GM12878 (cell line): ENCODE measurements around the gene PPT2. TPM values are rescaled to one million over a fixed set of nuclear protein-coding genes. Genes with fewer than 3 reads are reported as not detected.
A peak's percentile ranks its signal among the peaks of the same experiment; 100 is the strongest.

Experiments
- EED ChIP-seq: sonication (generic); IDR thresholded peaks from 2 replicates; pipeline ENCODE4 v1.6.1; 2016; ENCODE audit warnings: antibody characterized with exemption, low read depth
- MTA2 ChIP-seq: fragments of 450-650 bp; IDR thresholded peaks from 2 replicates; pipeline ENCODE4 v1.6.1; 2016; ENCODE audit warnings: low read depth, mild to moderate bottlenecking, moderate library complexity
- MYC ChIP-seq: IDR thresholded peaks from 2 replicates; pipeline ENCODE4 v1.6.1; 2011; ENCODE audit warnings: mild to moderate bottlenecking, low read length, moderate library complexity, inconsistent platforms; ENCODE audit not compliant: insufficient read depth, insufficient replicate concordance, insufficient read length, severe bottlenecking
- POU2F2 ChIP-seq: IDR thresholded peaks from 3 replicates; pipeline ENCODE4 v1.6.1; 2011; ENCODE audit warnings: low read depth, mild to moderate bottlenecking, low read length, borderline replicate concordance
- RB1 ChIP-seq: fragments of 450-650 bp; formaldehyde crosslinking; IDR thresholded peaks from 2 replicates; pipeline ENCODE4 v1.6.1; 2017; ENCODE audit warnings: mild to moderate bottlenecking, borderline replicate concordance
- SMAD5 ChIP-seq: IDR thresholded peaks from 2 replicates; pipeline ENCODE4 v1.6.1; 2016; ENCODE audit warnings: antibody characterized with exemption, low read depth
- TAF1 ChIP-seq: IDR thresholded peaks from 2 replicates; pipeline ENCODE4 v1.6.1; 2011; ENCODE audit warnings: mild to moderate bottlenecking, low read depth, low read length, borderline replicate concordance
- ZSCAN29 ChIP-seq: fragments of 450-650 bp; IDR thresholded peaks from 2 replicates; pipeline ENCODE4 v1.6.1; 2017; ENCODE audit warnings: mild to moderate bottlenecking, moderate library complexity
- polyA plus RNA-seq, 11 experiments: library from polyadenylated mRNA; depleted of rRNA in 4 of 11; unstranded in 6 of 11; stranded (reverse) in 5 of 11; fragments of >200 nt; fragmentation: Nextera tagmentation in 4 of 11; fragmentation: Illumina TruSeq in 1 of 11; extraction: Ambion mirVana in 4 of 11; extraction: Trizol in 1 of 11; gene quantifications; 1 replicate in 1 of 11; 2 replicates in 10 of 11; pipeline versions ENCODE4 v1.2.1 to v1.2.3, GENCODE V29; 2011 to 2016; ENCODE audit warnings: inconsistent platforms in 2 of 11, missing spikeins in 2 of 11, low read depth in 1 of 11
- total RNA-seq, 4 experiments: library from RNA; depleted of rRNA in 3 of 4; stranded (reverse); fragments of >200 nt in 3 of 4; fragmentation: Illumina TruSeq in 1 of 4; extraction: Trizol in 1 of 4; gene quantifications; 2 replicates each; pipeline versions ENCODE4 v1.2.1 to v1.2.3, GENCODE V29; 2013 to 2021
- TF ChIP-seq, protein P1 (sequence below): fragments of 450-650 bp; IDR thresholded peaks from 2 replicates; pipeline ENCODE4 v1.6.1; 2016; ENCODE audit warnings: mild to moderate bottlenecking, moderate library complexity, borderline replicate concordance
- TF ChIP-seq, protein P2 (sequence below): fragments of 450-650 bp; IDR thresholded peaks from 2 replicates; pipeline ENCODE4 v1.6.1; 2016; ENCODE audit warnings: mild to moderate bottlenecking
- TF ChIP-seq, protein P3 (sequence below), 3 experiments: IDR thresholded peaks in 2 of 3; conservative IDR thresholded peaks in 1 of 3; 2 replicates each; pipeline ENCODE4 v1.5.1; 2011; ENCODE audit warnings: low read depth in 3 of 3, low read length in 3 of 3, mild to moderate bottlenecking in 3 of 3, control low read depth in 2 of 3, moderate library complexity in 2 of 3, inconsistent platforms in 1 of 3, mixed read lengths in 1 of 3; ENCODE audit not compliant: control insufficient read depth in 2 of 3, insufficient read depth in 1 of 3; ENCODE audit errors: extremely low read depth in 1 of 3
- TF ChIP-seq, protein P4 (sequence below): IDR thresholded peaks from 2 replicates; pipeline ENCODE4 v1.6.1; 2012; ENCODE audit warnings: low read depth, low read length, improper control_type of control experiment
- TF ChIP-seq, protein P5 (sequence below): fragments of 450-650 bp; IDR thresholded peaks from 2 replicates; pipeline ENCODE4 v1.6.1; 2017; ENCODE audit warnings: mild to moderate bottlenecking, low read depth, inconsistent platforms; ENCODE audit not compliant: poor library complexity, severe bottlenecking
- TF ChIP-seq, protein P6 (sequence below): fragments of 450-650 bp; IDR thresholded peaks from 2 replicates; pipeline ENCODE4 v1.6.1; 2014; ENCODE audit warnings: mild to moderate bottlenecking

PPT2 gene
- total and polyA plus RNA-seq, 10 of the 15 experiments (the other 5 are each of a cell fraction or from before 2014, with no cell fraction given) = 1.3 to 25.5 (median 5.5) TPM

DNA sequence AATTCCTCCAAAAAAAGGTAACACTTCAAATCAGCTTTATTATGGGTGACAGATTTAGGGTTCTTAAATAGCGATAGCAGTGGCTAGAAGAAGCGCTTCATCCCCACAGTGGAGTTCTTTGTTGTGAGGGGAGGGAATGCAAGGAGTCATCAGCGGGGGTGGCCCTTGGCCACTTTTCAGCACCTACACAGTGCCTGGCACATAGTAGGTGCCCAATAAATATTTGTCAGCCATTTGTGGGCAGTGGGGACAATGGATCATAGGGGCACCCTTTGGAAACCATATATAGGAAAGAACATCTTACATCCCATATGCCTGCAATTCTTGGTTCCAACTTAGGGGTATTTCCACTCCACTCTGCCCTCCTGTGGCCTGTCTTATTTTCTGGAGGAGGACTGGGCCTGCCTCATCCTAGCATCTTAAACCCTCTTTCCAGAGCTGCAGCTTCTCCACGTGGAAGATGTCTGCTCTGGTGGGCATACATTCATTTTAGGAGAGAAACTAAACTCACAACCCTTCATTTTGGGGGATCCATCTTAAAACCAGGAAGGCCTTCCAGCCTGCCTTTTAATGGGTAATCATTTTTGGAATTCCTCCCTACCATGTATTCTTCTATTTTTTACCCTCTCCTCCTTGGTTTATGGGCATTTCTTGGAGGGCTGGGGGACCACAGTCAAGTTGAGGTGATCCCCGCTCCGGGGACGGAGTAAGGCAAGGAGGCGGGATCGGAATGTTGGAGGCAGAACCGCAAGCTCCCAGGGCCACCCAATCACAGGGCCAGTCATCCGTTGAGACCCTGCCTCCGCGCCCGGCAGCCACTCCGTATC is 41.1 kb downstream of the PPT2 start (continued):
- TF ChIP-seq, protein P1, sequence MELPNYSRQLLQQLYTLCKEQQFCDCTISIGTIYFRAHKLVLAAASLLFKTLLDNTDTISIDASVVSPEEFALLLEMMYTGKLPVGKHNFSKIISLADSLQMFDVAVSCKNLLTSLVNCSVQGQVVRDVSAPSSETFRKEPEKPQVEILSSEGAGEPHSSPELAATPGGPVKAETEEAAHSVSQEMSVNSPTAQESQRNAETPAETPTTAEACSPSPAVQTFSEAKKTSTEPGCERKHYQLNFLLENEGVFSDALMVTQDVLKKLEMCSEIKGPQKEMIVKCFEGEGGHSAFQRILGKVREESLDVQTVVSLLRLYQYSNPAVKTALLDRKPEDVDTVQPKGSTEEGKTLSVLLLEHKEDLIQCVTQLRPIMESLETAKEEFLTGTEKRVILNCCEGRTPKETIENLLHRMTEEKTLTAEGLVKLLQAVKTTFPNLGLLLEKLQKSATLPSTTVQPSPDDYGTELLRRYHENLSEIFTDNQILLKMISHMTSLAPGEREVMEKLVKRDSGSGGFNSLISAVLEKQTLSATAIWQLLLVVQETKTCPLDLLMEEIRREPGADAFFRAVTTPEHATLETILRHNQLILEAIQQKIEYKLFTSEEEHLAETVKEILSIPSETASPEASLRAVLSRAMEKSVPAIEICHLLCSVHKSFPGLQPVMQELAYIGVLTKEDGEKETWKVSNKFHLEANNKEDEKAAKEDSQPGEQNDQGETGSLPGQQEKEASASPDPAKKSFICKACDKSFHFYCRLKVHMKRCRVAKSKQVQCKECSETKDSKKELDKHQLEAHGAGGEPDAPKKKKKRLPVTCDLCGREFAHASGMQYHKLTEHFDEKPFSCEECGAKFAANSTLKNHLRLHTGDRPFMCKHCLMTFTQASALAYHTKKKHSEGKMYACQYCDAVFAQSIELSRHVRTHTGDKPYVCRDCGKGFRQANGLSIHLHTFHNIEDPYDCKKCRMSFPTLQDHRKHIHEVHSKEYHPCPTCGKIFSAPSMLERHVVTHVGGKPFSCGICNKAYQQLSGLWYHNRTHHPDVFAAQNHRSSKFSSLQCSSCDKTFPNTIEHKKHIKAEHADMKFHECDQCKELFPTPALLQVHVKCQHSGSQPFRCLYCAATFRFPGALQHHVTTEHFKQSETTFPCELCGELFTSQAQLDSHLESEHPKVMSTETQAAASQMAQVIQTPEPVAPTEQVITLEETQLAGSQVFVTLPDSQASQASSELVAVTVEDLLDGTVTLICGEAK = no peak
- TF ChIP-seq, protein P2, sequence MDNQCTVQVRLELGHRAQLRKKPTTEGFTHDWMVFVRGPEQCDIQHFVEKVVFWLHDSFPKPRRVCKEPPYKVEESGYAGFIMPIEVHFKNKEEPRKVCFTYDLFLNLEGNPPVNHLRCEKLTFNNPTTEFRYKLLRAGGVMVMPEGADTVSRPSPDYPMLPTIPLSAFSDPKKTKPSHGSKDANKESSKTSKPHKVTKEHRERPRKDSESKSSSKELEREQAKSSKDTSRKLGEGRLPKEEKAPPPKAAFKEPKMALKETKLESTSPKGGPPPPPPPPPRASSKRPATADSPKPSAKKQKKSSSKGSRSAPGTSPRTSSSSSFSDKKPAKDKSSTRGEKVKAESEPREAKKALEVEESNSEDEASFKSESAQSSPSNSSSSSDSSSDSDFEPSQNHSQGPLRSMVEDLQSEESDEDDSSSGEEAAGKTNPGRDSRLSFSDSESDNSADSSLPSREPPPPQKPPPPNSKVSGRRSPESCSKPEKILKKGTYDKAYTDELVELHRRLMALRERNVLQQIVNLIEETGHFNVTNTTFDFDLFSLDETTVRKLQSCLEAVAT = peak; percentile 83
- TF ChIP-seq RB1 (peak; percentile 61; the same call in 1 of the 2 replicates), MTA2 (no peak), TAF1 (peak; percentile 42; the same call in 1 of the 2 replicates), ZSCAN29 (no peak), SMAD5 (peak; percentile 51; the same call in 1 of the 2 replicates), MYC (no peak), EED (peak; percentile 64), POU2F2 (peak; percentile 66; the same call in 1 of the 3 replicates)
- TF ChIP-seq, protein P3, sequence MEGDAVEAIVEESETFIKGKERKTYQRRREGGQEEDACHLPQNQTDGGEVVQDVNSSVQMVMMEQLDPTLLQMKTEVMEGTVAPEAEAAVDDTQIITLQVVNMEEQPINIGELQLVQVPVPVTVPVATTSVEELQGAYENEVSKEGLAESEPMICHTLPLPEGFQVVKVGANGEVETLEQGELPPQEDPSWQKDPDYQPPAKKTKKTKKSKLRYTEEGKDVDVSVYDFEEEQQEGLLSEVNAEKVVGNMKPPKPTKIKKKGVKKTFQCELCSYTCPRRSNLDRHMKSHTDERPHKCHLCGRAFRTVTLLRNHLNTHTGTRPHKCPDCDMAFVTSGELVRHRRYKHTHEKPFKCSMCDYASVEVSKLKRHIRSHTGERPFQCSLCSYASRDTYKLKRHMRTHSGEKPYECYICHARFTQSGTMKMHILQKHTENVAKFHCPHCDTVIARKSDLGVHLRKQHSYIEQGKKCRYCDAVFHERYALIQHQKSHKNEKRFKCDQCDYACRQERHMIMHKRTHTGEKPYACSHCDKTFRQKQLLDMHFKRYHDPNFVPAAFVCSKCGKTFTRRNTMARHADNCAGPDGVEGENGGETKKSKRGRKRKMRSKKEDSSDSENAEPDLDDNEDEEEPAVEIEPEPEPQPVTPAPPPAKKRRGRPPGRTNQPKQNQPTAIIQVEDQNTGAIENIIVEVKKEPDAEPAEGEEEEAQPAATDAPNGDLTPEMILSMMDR (IDR thresholded peaks at IDR 0.05 in 2 of 3, conservative IDR thresholded peaks at IDR 0.05 in 1 of 3; ENCODE audit: control insufficient read depth in 2 of 3, extremely low read depth in 1 of 3, insufficient read depth in 1 of 3, low read depth in 3 of 3, low read length in 3 of 3) = peak; percentile 52 to 64 (median 56); a peak in 5 of 6 replicates
- TF ChIP-seq, protein P4, sequence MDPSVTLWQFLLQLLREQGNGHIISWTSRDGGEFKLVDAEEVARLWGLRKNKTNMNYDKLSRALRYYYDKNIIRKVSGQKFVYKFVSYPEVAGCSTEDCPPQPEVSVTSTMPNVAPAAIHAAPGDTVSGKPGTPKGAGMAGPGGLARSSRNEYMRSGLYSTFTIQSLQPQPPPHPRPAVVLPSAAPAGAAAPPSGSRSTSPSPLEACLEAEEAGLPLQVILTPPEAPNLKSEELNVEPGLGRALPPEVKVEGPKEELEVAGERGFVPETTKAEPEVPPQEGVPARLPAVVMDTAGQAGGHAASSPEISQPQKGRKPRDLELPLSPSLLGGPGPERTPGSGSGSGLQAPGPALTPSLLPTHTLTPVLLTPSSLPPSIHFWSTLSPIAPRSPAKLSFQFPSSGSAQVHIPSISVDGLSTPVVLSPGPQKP = no peak
- TF ChIP-seq, protein P5, sequence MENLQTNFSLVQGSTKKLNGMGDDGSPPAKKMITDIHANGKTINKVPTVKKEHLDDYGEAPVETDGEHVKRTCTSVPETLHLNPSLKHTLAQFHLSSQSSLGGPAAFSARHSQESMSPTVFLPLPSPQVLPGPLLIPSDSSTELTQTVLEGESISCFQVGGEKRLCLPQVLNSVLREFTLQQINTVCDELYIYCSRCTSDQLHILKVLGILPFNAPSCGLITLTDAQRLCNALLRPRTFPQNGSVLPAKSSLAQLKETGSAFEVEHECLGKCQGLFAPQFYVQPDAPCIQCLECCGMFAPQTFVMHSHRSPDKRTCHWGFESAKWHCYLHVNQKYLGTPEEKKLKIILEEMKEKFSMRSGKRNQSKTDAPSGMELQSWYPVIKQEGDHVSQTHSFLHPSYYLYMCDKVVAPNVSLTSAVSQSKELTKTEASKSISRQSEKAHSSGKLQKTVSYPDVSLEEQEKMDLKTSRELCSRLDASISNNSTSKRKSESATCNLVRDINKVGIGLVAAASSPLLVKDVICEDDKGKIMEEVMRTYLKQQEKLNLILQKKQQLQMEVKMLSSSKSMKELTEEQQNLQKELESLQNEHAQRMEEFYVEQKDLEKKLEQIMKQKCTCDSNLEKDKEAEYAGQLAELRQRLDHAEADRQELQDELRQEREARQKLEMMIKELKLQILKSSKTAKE = peak; percentile 74
- TF ChIP-seq, protein P6, sequence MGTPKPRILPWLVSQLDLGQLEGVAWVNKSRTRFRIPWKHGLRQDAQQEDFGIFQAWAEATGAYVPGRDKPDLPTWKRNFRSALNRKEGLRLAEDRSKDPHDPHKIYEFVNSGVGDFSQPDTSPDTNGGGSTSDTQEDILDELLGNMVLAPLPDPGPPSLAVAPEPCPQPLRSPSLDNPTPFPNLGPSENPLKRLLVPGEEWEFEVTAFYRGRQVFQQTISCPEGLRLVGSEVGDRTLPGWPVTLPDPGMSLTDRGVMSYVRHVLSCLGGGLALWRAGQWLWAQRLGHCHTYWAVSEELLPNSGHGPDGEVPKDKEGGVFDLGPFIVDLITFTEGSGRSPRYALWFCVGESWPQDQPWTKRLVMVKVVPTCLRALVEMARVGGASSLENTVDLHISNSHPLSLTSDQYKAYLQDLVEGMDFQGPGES = peak; percentile 64
